Measurements from ENCODE around the gene COA1.

GRCh38 chr7:43600056-43600455 lies 129.3 kb downstream of the COA1 start:
- TF ChIP-seq, protein P1, sequence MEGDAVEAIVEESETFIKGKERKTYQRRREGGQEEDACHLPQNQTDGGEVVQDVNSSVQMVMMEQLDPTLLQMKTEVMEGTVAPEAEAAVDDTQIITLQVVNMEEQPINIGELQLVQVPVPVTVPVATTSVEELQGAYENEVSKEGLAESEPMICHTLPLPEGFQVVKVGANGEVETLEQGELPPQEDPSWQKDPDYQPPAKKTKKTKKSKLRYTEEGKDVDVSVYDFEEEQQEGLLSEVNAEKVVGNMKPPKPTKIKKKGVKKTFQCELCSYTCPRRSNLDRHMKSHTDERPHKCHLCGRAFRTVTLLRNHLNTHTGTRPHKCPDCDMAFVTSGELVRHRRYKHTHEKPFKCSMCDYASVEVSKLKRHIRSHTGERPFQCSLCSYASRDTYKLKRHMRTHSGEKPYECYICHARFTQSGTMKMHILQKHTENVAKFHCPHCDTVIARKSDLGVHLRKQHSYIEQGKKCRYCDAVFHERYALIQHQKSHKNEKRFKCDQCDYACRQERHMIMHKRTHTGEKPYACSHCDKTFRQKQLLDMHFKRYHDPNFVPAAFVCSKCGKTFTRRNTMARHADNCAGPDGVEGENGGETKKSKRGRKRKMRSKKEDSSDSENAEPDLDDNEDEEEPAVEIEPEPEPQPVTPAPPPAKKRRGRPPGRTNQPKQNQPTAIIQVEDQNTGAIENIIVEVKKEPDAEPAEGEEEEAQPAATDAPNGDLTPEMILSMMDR (conservative IDR thresholded peaks at IDR 0.05 in 1 of 2, IDR thresholded peaks at IDR 0.05 in 1 of 2; ENCODE audit: extremely low read depth in 1 of 2, insufficient read depth in 1 of 2, low read depth in 1 of 2, low read length in 2 of 2): no peak
- TF ChIP-seq EZH2 (IDR thresholded peaks at IDR 0.05; ENCODE audit: borderline replicate concordance, low read length): no peak

Data from mammary epithelial cell (primary cell).